Breast epithelium (tissue), 4 donors: Measurements from ENCODE around the gene RELT. TPM values are rescaled to one million over a fixed set of nuclear protein-coding genes. Genes with fewer than 3 reads are reported as not detected.

Source experiments
- DNase-seq, 2 donors: peaks; one replicate each; pipeline ENCODE4 v3.0.0-alpha.2; 2019; ENCODE audit warnings: low spot score in 2 of 2
- H3K27ac ChIP-seq, 2 donors: fragments of 200-600 bp; sonication (generic) in 1 of 2; one replicate each; pipeline ENCODE4 v1.5.1; 2016 to 2019; ENCODE audit warnings: mild to moderate bottlenecking in 1 of 2
- H3K27me3 ChIP-seq, 2 donors: fragments of 200-600 bp; sonication (generic) in 1 of 2; one replicate each; pipeline versions ENCODE4 v1.5.1 to v1.6.0; 2017 to 2019; ENCODE audit warnings: control low read depth in 1 of 2, mild to moderate bottlenecking in 1 of 2
- H3K36me3 ChIP-seq: fragments of 200-600 bp; one replicate; pipeline ENCODE4 v1.5.1; 2019
- H3K4me1 ChIP-seq, 2 donors: fragments of 200-600 bp; sonication (generic); one replicate each; pipeline ENCODE4 v1.5.1; 2016 to 2019; ENCODE audit warnings: control low read depth in 1 of 2
- H3K4me3 ChIP-seq, 3 donors: fragments of 200-600 bp; sonication (generic); 1 replicate in 2 of 3; 2 replicates in 1 of 3; pipeline ENCODE4 v1.5.1; 2016 to 2019; ENCODE audit warnings: mild to moderate bottlenecking in 3 of 3, moderate library complexity in 2 of 3
- H3K9me3 ChIP-seq, 2 donors: fragments of 200-600 bp; sonication (generic) in 1 of 2; one replicate each; pipeline ENCODE4 v1.5.1; 2016 to 2019; ENCODE audit warnings: control low read depth in 1 of 2
- POLR2A ChIP-seq: fragments of 450-650 bp; IDR thresholded peaks from one replicate; pipeline ENCODE4 v1.6.1; 2016; ENCODE audit warnings: antibody characterized with exemption, mild to moderate bottlenecking, moderate library complexity
- POLR2AphosphoS5 ChIP-seq, 3 donors: sonication (generic); formaldehyde crosslinking; IDR thresholded peaks; one replicate each; pipeline ENCODE4 v1.6.1; 2017; ENCODE audit warnings: antibody characterized with exemption in 3 of 3
- intact Hi-C: fragments of 100-400 bp; cut with DNase I; formaldehyde crosslinking; loops from one replicate; pipeline ENCODE4 v1.15.1; 2023; ENCODE audit warnings: low total_unique reads
- total RNA-seq, 3 donors: library from RNA; depleted of rRNA; stranded (reverse); fragments of >200 nt; gene quantifications; one replicate each; pipeline ENCODE4 v1.1.0, GENCODE V29; 2016
- TF ChIP-seq, protein P1 (sequence below), 3 donors: fragments of 450-650 bp; IDR thresholded peaks; one replicate each; pipeline ENCODE4 v1.5.1; 2016 to 2017; ENCODE audit warnings: antibody characterized with exemption in 3 of 3, mild to moderate bottlenecking in 3 of 3, moderate library complexity in 3 of 3

Gene RELT
- total RNA-seq, 3 donors from 2014 or later: 2.2 to 3.7 (median 2.3) TPM

DNA sequence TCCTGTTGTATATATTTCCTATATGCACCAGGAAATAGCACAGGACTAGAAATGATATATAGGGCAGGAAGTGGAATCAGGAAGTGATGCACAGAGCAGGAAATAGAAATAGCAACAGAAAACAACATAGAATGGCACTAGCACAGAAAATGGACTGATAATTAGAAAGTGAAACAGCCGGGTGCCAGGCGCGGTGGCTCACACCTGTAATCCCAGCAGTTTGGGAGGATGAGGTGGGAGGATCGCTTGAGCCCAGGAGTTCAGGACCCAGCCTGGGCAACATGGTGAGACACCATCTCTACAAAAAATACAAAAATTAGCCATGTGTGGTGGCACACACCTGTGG lies 10.0 kb upstream of the RELT start:
- DNase-seq: no peak
- Histone ChIP-seq H3K4me3 (no peak overlapping the region), H3K27me3 (no peaks in the 10 kb centered on the region), H3K36me3 (peaks cover 6% of the 10 kb centered on the region), H3K27ac (no peak overlapping the region), H3K4me1 (no peaks in the 10 kb centered on the region), H3K9me3 (no peaks in the 10 kb centered on the region)
- TF ChIP-seq POLR2AphosphoS5 (IDR thresholded peaks at IDR 0.05) (no peak), POLR2A (no peak)
- TF ChIP-seq, protein P1, sequence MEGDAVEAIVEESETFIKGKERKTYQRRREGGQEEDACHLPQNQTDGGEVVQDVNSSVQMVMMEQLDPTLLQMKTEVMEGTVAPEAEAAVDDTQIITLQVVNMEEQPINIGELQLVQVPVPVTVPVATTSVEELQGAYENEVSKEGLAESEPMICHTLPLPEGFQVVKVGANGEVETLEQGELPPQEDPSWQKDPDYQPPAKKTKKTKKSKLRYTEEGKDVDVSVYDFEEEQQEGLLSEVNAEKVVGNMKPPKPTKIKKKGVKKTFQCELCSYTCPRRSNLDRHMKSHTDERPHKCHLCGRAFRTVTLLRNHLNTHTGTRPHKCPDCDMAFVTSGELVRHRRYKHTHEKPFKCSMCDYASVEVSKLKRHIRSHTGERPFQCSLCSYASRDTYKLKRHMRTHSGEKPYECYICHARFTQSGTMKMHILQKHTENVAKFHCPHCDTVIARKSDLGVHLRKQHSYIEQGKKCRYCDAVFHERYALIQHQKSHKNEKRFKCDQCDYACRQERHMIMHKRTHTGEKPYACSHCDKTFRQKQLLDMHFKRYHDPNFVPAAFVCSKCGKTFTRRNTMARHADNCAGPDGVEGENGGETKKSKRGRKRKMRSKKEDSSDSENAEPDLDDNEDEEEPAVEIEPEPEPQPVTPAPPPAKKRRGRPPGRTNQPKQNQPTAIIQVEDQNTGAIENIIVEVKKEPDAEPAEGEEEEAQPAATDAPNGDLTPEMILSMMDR (IDR thresholded peaks at IDR 0.05): no peak
- intact Hi-C loops: no loop called here

DNA sequence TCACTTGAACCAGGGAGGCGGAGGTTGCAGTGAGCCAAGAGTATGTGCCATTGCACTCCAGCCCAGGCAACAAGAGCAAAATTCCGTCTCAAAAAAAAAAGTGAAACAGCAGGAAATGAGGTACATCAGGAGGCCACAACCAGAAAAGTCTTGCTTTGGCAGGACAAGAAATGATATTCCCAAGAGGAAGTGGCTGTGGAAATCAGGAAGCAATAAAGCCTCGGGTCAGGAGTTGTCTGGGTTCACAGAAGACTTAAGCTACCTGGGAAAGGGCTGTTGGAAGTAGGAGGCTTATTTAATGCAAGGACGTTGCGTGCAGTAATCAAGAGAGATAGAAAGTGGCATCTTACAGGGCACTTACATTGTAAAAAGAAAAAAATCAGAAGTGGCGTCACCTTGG lies 9.2 kb upstream of the RELT start:
- H3K36me3 ChIP-seq: peaks cover 6% of the 10 kb centered on the region
- no peak for DNase-seq

DNA sequence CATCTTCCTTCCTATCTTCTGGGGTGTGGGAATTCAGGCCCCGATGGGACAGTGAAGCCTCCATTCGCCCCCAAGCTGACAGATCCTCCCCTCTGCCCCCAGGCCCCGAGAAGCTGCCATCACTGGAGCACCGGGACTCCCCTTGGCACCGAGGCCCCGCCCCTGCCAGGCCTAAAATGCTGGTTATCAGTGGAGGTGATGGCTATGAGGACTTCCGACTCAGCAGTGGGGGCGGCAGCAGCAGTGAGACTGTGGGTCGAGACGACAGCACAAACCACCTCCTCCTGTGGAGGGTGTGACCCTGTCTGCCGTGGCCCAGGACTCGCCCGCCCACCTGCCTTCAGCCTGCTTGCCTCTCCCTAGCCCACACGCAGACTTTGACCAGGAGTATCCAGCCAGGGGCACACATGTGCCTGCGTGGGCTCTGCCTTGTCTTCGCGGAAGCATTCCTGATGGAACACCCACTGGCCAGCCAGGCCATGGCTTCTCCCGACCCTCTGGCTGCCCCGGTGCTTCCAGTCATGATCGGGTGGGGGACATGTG lies 8.6 kb upstream of the RELT start:
- no peak for DNase-seq
- Histone ChIP-seq H3K36me3 (peaks cover 6% of the 10 kb centered on the region), H3K27ac (peak overlapping the region in 1 of 2 donors; percentile 55), H3K4me3 (no peak overlapping the region), H3K9me3 (no peaks in the 10 kb centered on the region), H3K27me3 (no peaks in the 10 kb centered on the region), H3K4me1 (no peaks in the 10 kb centered on the region)
- TF ChIP-seq POLR2AphosphoS5 (IDR thresholded peaks at IDR 0.05) (no peak), POLR2A (no peak)
- TF ChIP-seq, protein P1 (IDR thresholded peaks at IDR 0.05): no peak
- intact Hi-C loops: no loop called here

More for the DNA sequence above, 9.2 kb upstream of the RELT start:
- H3K27ac ChIP-seq: no peak overlapping the region
- H3K4me1 ChIP-seq: no peaks in the 10 kb centered on the region
- no peaks in the 10 kb centered on the region for H3K27me3 ChIP-seq
- intact Hi-C loops: no loop called here
- H3K9me3 ChIP-seq: no peaks in the 10 kb centered on the region
- no peak overlapping the region for H3K4me3 ChIP-seq
- TF ChIP-seq, protein P1 (IDR thresholded peaks at IDR 0.05): no peak
- no peak for TF ChIP-seq POLR2AphosphoS5 (IDR thresholded peaks at IDR 0.05)
- no peak for TF ChIP-seq POLR2A

DNA sequence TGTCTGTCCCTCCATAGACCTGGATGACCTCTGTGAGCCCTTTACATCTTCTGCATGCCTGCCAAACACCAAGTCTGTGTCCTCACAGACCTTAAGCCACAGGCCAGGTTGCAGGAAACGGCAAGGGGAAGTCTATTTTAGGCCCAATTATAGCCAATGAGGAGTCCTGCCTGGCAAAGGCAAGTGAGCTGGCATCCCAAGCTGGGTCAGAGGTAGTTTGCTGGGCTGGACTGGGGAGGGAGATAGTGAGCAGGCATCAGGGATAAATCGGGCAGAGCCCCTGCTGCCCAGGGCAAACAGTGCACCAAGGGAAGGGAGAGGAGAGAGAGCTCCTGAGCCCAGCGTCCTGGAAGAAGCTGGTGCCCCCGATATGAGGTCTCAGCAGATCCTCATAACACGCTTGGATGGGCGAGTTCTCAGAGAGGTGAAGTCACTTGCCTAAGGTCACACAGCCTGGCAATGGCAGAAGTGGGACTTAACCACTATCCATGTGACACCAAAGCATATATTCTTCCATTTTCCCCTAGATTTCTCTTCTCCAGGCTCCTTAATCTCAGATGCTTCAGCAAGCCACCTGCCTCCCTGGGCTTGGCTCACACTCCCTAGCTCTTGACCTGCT lies 3.7 kb upstream of the RELT start:
- no peak for DNase-seq
- H3K4me3 ChIP-seq: no peak overlapping the region
- H3K36me3 ChIP-seq: no peaks in the 10 kb centered on the region
- H3K9me3 ChIP-seq: no peaks in the 10 kb centered on the region
- H3K27me3 ChIP-seq: no peaks in the 10 kb centered on the region
- no peak overlapping the region for H3K27ac ChIP-seq
- peaks cover 0 to 4% of the 10 kb centered on the region in 2 donors for H3K4me1 ChIP-seq
- intact Hi-C loops: no loop called here
- TF ChIP-seq, protein P1 (IDR thresholded peaks at IDR 0.05): no peak
- TF ChIP-seq POLR2A (no peak), POLR2AphosphoS5 (IDR thresholded peaks at IDR 0.05) (no peak)

DNA sequence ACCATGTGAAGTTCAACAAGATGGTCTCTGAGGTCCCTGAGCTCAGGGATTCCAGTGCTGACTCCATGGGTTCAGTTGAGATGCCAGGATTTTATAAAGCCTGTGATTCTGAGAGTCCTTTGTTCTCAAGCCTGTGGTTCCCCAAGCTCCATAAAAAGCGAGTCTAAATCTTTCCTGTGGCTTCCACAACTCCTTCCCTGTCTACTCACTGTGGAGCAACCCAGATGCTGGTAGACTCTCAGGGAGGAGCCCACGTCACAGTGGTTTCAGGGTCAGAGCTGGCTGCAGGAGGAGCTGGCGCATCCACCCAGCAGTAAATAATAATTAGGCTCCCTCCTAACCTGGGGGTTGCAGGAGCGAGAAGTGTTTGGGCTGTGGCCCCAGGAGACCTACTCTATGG lies 2.0 kb upstream of the RELT start:
- TF ChIP-seq POLR2A (no peak), POLR2AphosphoS5 (IDR thresholded peaks at IDR 0.05) (no peak)
- TF ChIP-seq, protein P1 (IDR thresholded peaks at IDR 0.05): no peak
- intact Hi-C loops: no loop called here
- Histone ChIP-seq H3K27me3 (no peaks in the 10 kb centered on the region), H3K36me3 (no peaks in the 10 kb centered on the region), H3K27ac (no peak overlapping the region), H3K9me3 (no peaks in the 10 kb centered on the region), H3K4me1 (peaks cover 0 to 4% of the 10 kb centered on the region in 2 donors), H3K4me3 (no peak overlapping the region)
- DNase-seq: no peak
